Uterus (tissue), 4 donors: Measurements from ENCODE around the gene BUD31. TPM values are rescaled to one million over a fixed set of nuclear protein-coding genes. Genes with fewer than 3 reads are reported as not detected.
A peak's percentile ranks its signal among the peaks of the same experiment; 100 is the strongest.
"Not testable (repeated sequence)": the region's sequence is repeated elsewhere in the genome, so short reads cannot be mapped to it uniquely, and the experiment has no call there.

Source experiments
- DNase-seq, 2 donors: peaks; one replicate each; pipeline ENCODE4 v3.0.0-alpha.2; 2019 to 2020
- H3K27ac ChIP-seq, 2 donors: fragments of 200-600 bp; sonication (generic); 1 replicate in 1 of 2; 2 replicates in 1 of 2; pipeline ENCODE4 v1.5.1; 2016 to 2018
- H3K27me3 ChIP-seq, 2 donors: fragments of 200-600 bp; sonication (generic); one replicate each; pipeline ENCODE4 v1.5.1; 2018 to 2019; ENCODE audit warnings: control low read depth in 1 of 2
- H3K36me3 ChIP-seq, 2 donors: fragments of 200-600 bp; sonication (generic); one replicate each; pipeline ENCODE4 v1.5.1; 2019; ENCODE audit warnings: control low read depth in 1 of 2
- H3K4me1 ChIP-seq, 2 donors: fragments of 200-600 bp; sonication (generic); one replicate each; pipeline ENCODE4 v1.5.1; 2018 to 2019; ENCODE audit warnings: control low read depth in 1 of 2
- H3K4me3 ChIP-seq, 2 donors: fragments of 200-600 bp; sonication (generic); 1 replicate in 1 of 2; 2 replicates in 1 of 2; pipeline ENCODE4 v1.5.1; 2018 to 2019; ENCODE audit warnings: mild to moderate bottlenecking in 1 of 2
- H3K9me3 ChIP-seq, 2 donors: fragments of 200-600 bp; sonication (generic); one replicate each; pipeline ENCODE4 v1.5.1; 2019; ENCODE audit warnings: control low read depth in 1 of 2
- POLR2A ChIP-seq, 2 donors: fragments of 450-650 bp; IDR thresholded peaks; one replicate each; pipeline ENCODE4 v1.6.1; 2016; ENCODE audit warnings: antibody characterized with exemption in 2 of 2, mild to moderate bottlenecking in 1 of 2, moderate library complexity in 1 of 2
- intact Hi-C: fragments of 100-400 bp; cut with DNase I; formaldehyde crosslinking; loops from one replicate; pipeline ENCODE4 v1.15.1; 2023; ENCODE audit warnings: low total_unique reads
- total RNA-seq, 4 donors: library from RNA; depleted of rRNA in 3 of 4; stranded (reverse); fragments of >200 nt in 3 of 4; gene quantifications; one replicate each; pipeline versions ENCODE4 v1.1.0 to v1.2.4, GENCODE V29; 2014 to 2023
- TF ChIP-seq, protein P1 (sequence below), 4 experiments: fragments of 200-600 bp in 2 of 4; fragments of 450-650 bp in 2 of 4; sonication (generic) in 2 of 4; IDR thresholded peaks; one replicate each; pipeline ENCODE4 v1.5.1; 2016 to 2019; ENCODE audit warnings: antibody characterized with exemption in 4 of 4, mild to moderate bottlenecking in 2 of 4, moderate library complexity in 1 of 4
- donor health status: DM: yes; HTN: yes; CAD: no.

Gene BUD31
- total RNA-seq, 4 donors from 2014 or later = 29.4 to 93.2 (median 54.4) TPM

DNA sequence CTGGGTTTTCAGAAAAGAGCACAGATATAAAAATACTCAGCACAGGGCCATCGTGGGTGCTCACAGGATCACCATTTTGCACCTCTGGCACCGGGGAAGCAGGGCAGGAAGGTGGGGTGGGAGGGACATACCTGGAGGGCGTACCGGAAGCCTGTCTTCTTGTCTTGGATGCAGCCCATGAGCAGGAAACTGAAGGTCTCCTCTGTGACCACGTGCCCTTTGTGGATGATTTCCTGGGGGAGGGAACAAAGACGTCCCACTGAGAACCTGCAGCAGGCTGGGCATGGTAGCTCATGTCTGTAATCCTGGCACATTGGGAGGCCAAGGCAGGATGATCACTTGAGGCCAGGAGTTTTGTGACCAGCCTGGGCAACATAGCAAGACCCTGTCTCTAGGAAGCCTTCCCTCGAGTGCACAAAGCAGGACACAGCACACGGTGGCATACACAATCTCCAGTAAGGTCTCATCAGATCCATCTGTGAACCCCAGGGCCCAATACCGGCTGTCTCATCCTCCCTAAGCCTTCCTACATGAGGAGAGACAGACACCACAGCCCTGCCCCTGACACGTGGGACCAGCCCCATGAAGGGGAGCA, 20.3 kb downstream of the BUD31 start:
- TF ChIP-seq POLR2A (IDR thresholded peaks at IDR 0.05) = no peak
- TF ChIP-seq, protein P1, sequence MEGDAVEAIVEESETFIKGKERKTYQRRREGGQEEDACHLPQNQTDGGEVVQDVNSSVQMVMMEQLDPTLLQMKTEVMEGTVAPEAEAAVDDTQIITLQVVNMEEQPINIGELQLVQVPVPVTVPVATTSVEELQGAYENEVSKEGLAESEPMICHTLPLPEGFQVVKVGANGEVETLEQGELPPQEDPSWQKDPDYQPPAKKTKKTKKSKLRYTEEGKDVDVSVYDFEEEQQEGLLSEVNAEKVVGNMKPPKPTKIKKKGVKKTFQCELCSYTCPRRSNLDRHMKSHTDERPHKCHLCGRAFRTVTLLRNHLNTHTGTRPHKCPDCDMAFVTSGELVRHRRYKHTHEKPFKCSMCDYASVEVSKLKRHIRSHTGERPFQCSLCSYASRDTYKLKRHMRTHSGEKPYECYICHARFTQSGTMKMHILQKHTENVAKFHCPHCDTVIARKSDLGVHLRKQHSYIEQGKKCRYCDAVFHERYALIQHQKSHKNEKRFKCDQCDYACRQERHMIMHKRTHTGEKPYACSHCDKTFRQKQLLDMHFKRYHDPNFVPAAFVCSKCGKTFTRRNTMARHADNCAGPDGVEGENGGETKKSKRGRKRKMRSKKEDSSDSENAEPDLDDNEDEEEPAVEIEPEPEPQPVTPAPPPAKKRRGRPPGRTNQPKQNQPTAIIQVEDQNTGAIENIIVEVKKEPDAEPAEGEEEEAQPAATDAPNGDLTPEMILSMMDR (IDR thresholded peaks at IDR 0.05) = no peak
- Histone ChIP-seq H3K27ac (no peak overlapping the region), H3K27me3 (no peaks in the 10 kb centered on the region), H3K9me3 (no peaks in the 10 kb centered on the region), H3K36me3 (no peaks in the 10 kb centered on the region), H3K4me3 (no peak overlapping the region), H3K4me1 (no peaks in the 10 kb centered on the region)
- no peak for DNase-seq
- intact Hi-C loops = no loop called here

- intact Hi-C loops = no loop called here
- Histone ChIP-seq H3K4me1 (no peaks in the 10 kb centered on the region), H3K27me3 (no peaks in the 10 kb centered on the region), H3K4me3 (no peak overlapping the region), H3K9me3 (no peaks in the 10 kb centered on the region), H3K27ac (no peak overlapping the region), H3K36me3 (no peaks in the 10 kb centered on the region)
- no peak for TF ChIP-seq POLR2A (IDR thresholded peaks at IDR 0.05)
- TF ChIP-seq, protein P1 (IDR thresholded peaks at IDR 0.05) = no peak
- no peak for DNase-seq
Observed at GRCh38 chr7:99429756-99430155, 21.0 kb downstream of the BUD31 start.

GRCh38 chr7:99431756-99432540, 23.2 kb downstream of the BUD31 start:
- H3K36me3 ChIP-seq, H3K4me1 ChIP-seq, intact Hi-C loops, H3K27me3 ChIP-seq, DNase-seq, H3K9me3 ChIP-seq, H3K4me3 ChIP-seq, H3K27ac ChIP-seq: not testable (repeated sequence)

DNA sequence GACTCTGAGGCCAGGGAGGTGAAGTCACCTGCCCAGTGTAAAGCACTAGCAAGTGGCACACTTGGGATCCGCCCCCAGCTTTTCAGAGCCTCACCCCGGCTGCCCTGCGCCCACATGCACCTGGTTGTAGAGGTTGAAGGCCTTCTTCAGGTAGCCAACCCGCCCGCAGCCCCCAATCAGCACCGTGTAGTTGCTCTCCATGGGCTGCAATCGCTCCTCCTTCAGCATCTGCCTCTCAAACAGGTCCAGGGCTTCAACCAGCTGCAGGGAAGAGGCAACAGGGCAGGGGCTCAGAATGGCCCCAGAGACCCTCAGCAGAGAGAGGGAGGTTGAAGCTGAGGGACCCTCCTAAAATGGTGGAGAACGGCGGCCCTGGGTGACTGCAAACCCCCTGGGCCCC, 24.4 kb downstream of the BUD31 start:
- H3K4me3 ChIP-seq = no peak overlapping the region
- H3K36me3 ChIP-seq = no peaks in the 10 kb centered on the region
- H3K27me3 ChIP-seq = no peaks in the 10 kb centered on the region
- H3K9me3 ChIP-seq = no peaks in the 10 kb centered on the region
- no peak for DNase-seq
- intact Hi-C loops = no loop called here
- H3K27ac ChIP-seq = no peak overlapping the region
- no peak for TF ChIP-seq POLR2A (IDR thresholded peaks at IDR 0.05)
- TF ChIP-seq, protein P1 (IDR thresholded peaks at IDR 0.05) = no peak
- H3K4me1 ChIP-seq = no peaks in the 10 kb centered on the region

DNA sequence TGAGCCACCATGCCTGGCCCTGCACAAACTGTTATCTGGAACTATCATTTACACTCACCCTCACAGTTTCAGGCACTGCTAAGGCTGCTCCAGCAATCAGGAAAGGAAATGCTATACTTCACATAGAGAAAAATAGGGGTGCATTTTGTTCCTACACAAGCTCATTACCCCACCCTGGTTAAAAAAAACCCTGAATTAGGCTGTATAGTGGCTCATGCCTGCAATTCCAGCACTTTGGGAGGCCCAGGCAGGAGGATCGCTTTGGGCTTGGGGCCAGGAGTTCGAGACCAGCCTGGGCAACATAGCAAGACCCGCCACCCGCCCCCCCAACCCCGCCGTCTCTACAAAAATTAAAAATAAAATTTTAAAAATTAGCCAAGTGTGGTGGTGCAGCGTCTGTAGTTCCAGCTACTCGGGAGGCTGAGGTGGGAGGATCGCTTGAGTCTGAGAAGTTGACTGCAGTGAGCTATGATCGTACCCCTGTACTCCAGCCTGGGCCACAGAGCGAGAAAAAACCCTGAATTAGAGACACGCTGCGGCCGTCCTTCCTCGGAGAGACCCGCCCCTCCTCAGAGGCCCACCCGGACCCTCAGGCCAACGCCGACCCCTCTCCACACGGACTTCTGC, 29.3 kb downstream of the BUD31 start:
- no peaks in the 10 kb centered on the region for H3K9me3 ChIP-seq
- no peaks in the 10 kb centered on the region for H3K27me3 ChIP-seq
- no peaks in the 10 kb centered on the region for H3K36me3 ChIP-seq
- no peak for TF ChIP-seq POLR2A (IDR thresholded peaks at IDR 0.05)
- TF ChIP-seq, protein P1 (IDR thresholded peaks at IDR 0.05) = no peak
- H3K27ac ChIP-seq = peak overlapping the region; percentile 88 to 91
- no peak for DNase-seq
- peak overlapping the region; percentile 73 to 87 for H3K4me3 ChIP-seq
- H3K4me1 ChIP-seq = peaks cover 6% of the 10 kb centered on the region in 2 donors
- intact Hi-C loops = no loop called here
